Upper lobe of right lung (tissue), 1 donor: Measurements from ENCODE around the gene VAV3. TPM values are rescaled to one million over a fixed set of nuclear protein-coding genes. Genes with fewer than 3 reads are reported as not detected.

Source experiments
- ATAC-seq: fragments of 200-7000 bp; cut with Tn5 transposase; one replicate; pipeline ENCODE4 v1.9.1; 2020; ENCODE audit warnings: mild to moderate bottlenecking, moderate library complexity
- DNase-seq: peaks from one replicate; pipeline ENCODE4 v3.0.0-alpha.2; 2020
- H3K27ac ChIP-seq: fragments of 200-600 bp; one replicate; pipeline ENCODE4 v1.8.0; 2022
- H3K27me3 ChIP-seq: fragments of 200-600 bp; one replicate; pipeline ENCODE4 v1.8.0; 2022; ENCODE audit warnings: mild to moderate bottlenecking
- H3K36me3 ChIP-seq: fragments of 200-600 bp; one replicate; pipeline ENCODE4 v1.8.0; 2022
- H3K4me1 ChIP-seq: fragments of 200-600 bp; one replicate; pipeline ENCODE4 v1.8.0; 2022
- H3K4me3 ChIP-seq: fragments of 200-600 bp; one replicate; pipeline ENCODE4 v1.8.0; 2022; ENCODE audit warnings: mild to moderate bottlenecking
- H3K9me3 ChIP-seq: fragments of 200-600 bp; one replicate; pipeline ENCODE4 v1.8.0; 2022
- CTCF ChIP-seq: fragments of 200-600 bp; IDR thresholded peaks from one replicate; pipeline ENCODE4 v1.8.0; 2022; ENCODE audit warnings: antibody characterized with exemption
- intact Hi-C: fragments of 100-400 bp; cut with DNase I; formaldehyde crosslinking; loops from one replicate; pipeline ENCODE4 v1.11.0; 2022
- total RNA-seq: library from RNA; stranded (reverse); fragmentation: NEBNext Ultra II Directional; extraction: Animal tissue kit (Norgen Biotek cat#: 25700); gene quantifications from one replicate; pipeline ENCODE4 v1.2.1, GENCODE V29; 2021
- donor health status: DM: no; HTN: yes; CAD: no; lungs with severe emphysema.

Gene VAV3
- total RNA-seq, 1 donor from 2014 or later, result 8.5 TPM

- no peak for DNase-seq
- ATAC-seq, result no peak
- H3K4me1 ChIP-seq, result no peaks in the 10 kb centered on the region
- intact Hi-C loops, result no loop called here
- H3K36me3 ChIP-seq, result no peaks in the 10 kb centered on the region
- no peak for TF ChIP-seq CTCF
- H3K4me3 ChIP-seq, result no peak overlapping the region
- no peak overlapping the region for H3K27ac ChIP-seq
- no peaks in the 10 kb centered on the region for H3K27me3 ChIP-seq
- no peaks in the 10 kb centered on the region for H3K9me3 ChIP-seq
Measured at GRCh38 chr1:107831921-107832320, 133.1 kb downstream of the VAV3 start.

- intact Hi-C loops, result no loop called here
- H3K4me3 ChIP-seq, result no peak overlapping the region
- no peak overlapping the region for H3K27ac ChIP-seq
- no peaks in the 10 kb centered on the region for H3K36me3 ChIP-seq
- DNase-seq (no peak), ATAC-seq (no peak)
- H3K9me3 ChIP-seq, result no peaks in the 10 kb centered on the region
- no peaks in the 10 kb centered on the region for H3K4me1 ChIP-seq
- TF ChIP-seq CTCF, result no peak
- no peaks in the 10 kb centered on the region for H3K27me3 ChIP-seq
Measured at GRCh38 chr1:107830526-107830925, 134.5 kb downstream of the VAV3 start.

GRCh38 chr1:107830075-107830474 lies 134.9 kb downstream of the VAV3 start:
- DNase-seq (no peak), ATAC-seq (no peak)
- Histone ChIP-seq H3K4me1 (no peaks in the 10 kb centered on the region), H3K27ac (peak overlapping the region; percentile 0), H3K27me3 (no peaks in the 10 kb centered on the region), H3K4me3 (no peak overlapping the region), H3K9me3 (no peaks in the 10 kb centered on the region), H3K36me3 (no peaks in the 10 kb centered on the region)
- TF ChIP-seq CTCF, result no peak
- intact Hi-C loops, result no loop called here

GRCh38 chr1:107829036-107829770 lies 135.8 kb downstream of the VAV3 start:
- Histone ChIP-seq H3K4me3 (no peak overlapping the region), H3K27ac (peak overlapping the region; percentile 0), H3K9me3 (no peaks in the 10 kb centered on the region), H3K36me3 (no peaks in the 10 kb centered on the region), H3K4me1 (no peaks in the 10 kb centered on the region), H3K27me3 (no peaks in the 10 kb centered on the region)
- ATAC-seq (no peak), DNase-seq (no peak)
- intact Hi-C loops, result no loop called here
- no peak for TF ChIP-seq CTCF

- DNase-seq, result no peak
- Histone ChIP-seq H3K27me3 (no peaks in the 10 kb centered on the region), H3K4me3 (no peak overlapping the region), H3K9me3 (no peaks in the 10 kb centered on the region), H3K27ac (no peak overlapping the region), H3K36me3 (no peaks in the 10 kb centered on the region), H3K4me1 (no peaks in the 10 kb centered on the region)
- ATAC-seq, result no peak
- TF ChIP-seq CTCF, result no peak
- intact Hi-C loops, result no loop called here
Measured at GRCh38 chr1:107824946-107825345, 140.0 kb downstream of the VAV3 start.

GRCh38 chr1:107821340-107821739 lies 143.6 kb downstream of the VAV3 start:
- ATAC-seq, result no peak
- Histone ChIP-seq H3K9me3 (no peaks in the 10 kb centered on the region), H3K27ac (no peak overlapping the region), H3K4me1 (no peaks in the 10 kb centered on the region), H3K27me3 (no peaks in the 10 kb centered on the region), H3K4me3 (no peak overlapping the region), H3K36me3 (no peaks in the 10 kb centered on the region)
- intact Hi-C loops, result no loop called here
- TF ChIP-seq CTCF, result no peak
- DNase-seq, result no peak
